HepG2 (cell line): ENCODE results near the gene CHP1. TPM values are rescaled to one million over a fixed set of nuclear protein-coding genes. Genes with fewer than 3 reads are reported as not detected.

ENCODE experiments used
- AHDC1 ChIP-seq: sonication (generic); formaldehyde crosslinking; IDR thresholded peaks from 2 replicates; pipeline ENCODE4 v1.5.1; 2020; ENCODE audit warnings: mild to moderate bottlenecking, missing genetic modification reagents, borderline replicate concordance
- ETS1 ChIP-seq: sonication (generic); formaldehyde crosslinking; IDR thresholded peaks from 2 replicates; pipeline ENCODE4 v1.4.0; 2020; ENCODE audit warnings: missing genetic modification reagents
- ETV5 ChIP-seq: IDR thresholded peaks from 2 replicates; pipeline ENCODE4 v1.6.1; 2018; ENCODE audit warnings: missing biosample characterization, missing genetic modification reagents, inconsistent platforms, borderline replicate concordance
- HNRNPH1 ChIP-seq: fragments of 200-400 bp; formaldehyde crosslinking; optimal IDR thresholded peaks from 2 replicates; pipeline ENCODE3; 2017; ENCODE audit warnings: mild to moderate bottlenecking, low read depth, low read length
- KIAA2018 ChIP-seq: sonication (generic); formaldehyde crosslinking; IDR thresholded peaks from 2 replicates; pipeline ENCODE4 v1.5.0; 2020; ENCODE audit warnings: mild to moderate bottlenecking, missing genetic modification reagents, borderline replicate concordance
- TBX3 ChIP-seq: fragments of 450-650 bp; IDR thresholded peaks from 2 replicates; pipeline ENCODE4 v1.6.1; 2017; ENCODE audit warnings: antibody characterized with exemption, mild to moderate bottlenecking, inconsistent platforms, borderline replicate concordance
- TSC22D2 ChIP-seq: sonication (generic); formaldehyde crosslinking; IDR thresholded peaks from 2 replicates; pipeline ENCODE4 v1.5.1; 2020; ENCODE audit warnings: missing genetic modification reagents, mild to moderate bottlenecking, borderline replicate concordance
- ZHX1 ChIP-seq: sonication (generic); formaldehyde crosslinking; IDR thresholded peaks from 2 replicates; pipeline ENCODE4 v1.8.1; 2022; ENCODE audit warnings: low read depth, mild to moderate bottlenecking, missing genetic modification reagents
- ZMYM2 ChIP-seq: sonication (generic); formaldehyde crosslinking; IDR thresholded peaks from 2 replicates; pipeline ENCODE4 v1.8.0; 2022; ENCODE audit warnings: mild to moderate bottlenecking, missing genetic modification reagents
- polyA plus RNA-seq, 8 experiments: library from polyadenylated mRNA; depleted of rRNA in 3 of 8; stranded (reverse) in 7 of 8; unstranded in 1 of 8; fragments of >200 nt; fragmentation: Illumina TruSeq in 4 of 8; extraction: Trizol in 4 of 8; gene quantifications; 2 replicates each; pipeline versions ENCODE4 v1.2.1 to v1.2.3, GENCODE V29; 2011 to 2016; ENCODE audit warnings: low read depth in 4 of 8, missing spikeins in 1 of 8, mixed read lengths in 1 of 8; ENCODE audit not compliant: insufficient read depth in 1 of 8
- total RNA-seq, 5 experiments: library from RNA; depleted of rRNA; stranded (reverse); fragments of >200 nt; fragmentation: Illumina TruSeq; extraction: Trizol; gene quantifications; 2 replicates each; pipeline ENCODE4 v1.2.3, GENCODE V29; 2016; ENCODE audit warnings: low read depth in 1 of 5

CHP1 gene
- total and polyA plus RNA-seq, 2 of the 13 experiments (the other 11 are each of a cell fraction or from before 2014, with no cell fraction given): 49.6 to 76.4 TPM

- TF ChIP-seq KIAA2018 (CRISPR knock-in tag) (no peak), ETS1 (CRISPR knock-in tag) (no peak), ZMYM2 (CRISPR knock-in tag) (0 out of 2 replicates have a peak, but pooled peaks have one; percentile 23), TBX3 (no peak), TSC22D2 (CRISPR knock-in tag) (0 out of 2 replicates have a peak, but pooled peaks have one; percentile 21), ETV5 (CRISPR knock-in tag) (no peak), AHDC1 (CRISPR knock-in tag) (no peak), ZHX1 (CRISPR knock-in tag) (no peak; the same call in 1 of the 2 replicates), HNRNPH1 (no peak)
Observed at GRCh38 chr15:41283653-41284426, 52.8 kb downstream of the CHP1 start (continued).
